HS-27A (cell line): ENCODE measurements around the gene EML4.
"Not testable (repeated sequence)": the region's sequence is repeated elsewhere in the genome, so short reads cannot be mapped to it uniquely, and the experiment has no call there.

Experiments used
- DNase-seq: peaks from one replicate; pipeline ENCODE4 v3.0.0-alpha.2; 2012; ENCODE audit warnings: low read depth, missing footprints

EML4 gene

DNA sequence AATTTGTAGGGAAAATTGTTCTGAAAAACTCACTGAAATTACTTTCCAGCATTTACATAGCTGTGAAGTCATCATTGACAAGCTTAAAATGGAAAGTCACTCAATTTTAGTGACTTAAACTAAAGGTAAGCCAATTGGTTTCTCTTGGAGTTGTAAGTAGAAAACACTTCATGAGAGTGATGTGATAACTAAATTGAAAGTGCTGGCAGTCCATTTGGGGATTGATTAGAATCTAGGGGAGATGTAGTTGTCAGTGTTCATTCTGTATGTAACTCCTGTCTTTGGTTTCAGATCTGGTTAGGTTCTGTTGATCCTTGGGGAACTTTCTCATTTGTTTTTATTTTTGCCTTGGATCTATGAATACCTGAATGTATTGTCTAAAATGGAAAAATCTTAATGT, 138.0 kb downstream of the EML4 start:
- DNase-seq = no peak

DNA sequence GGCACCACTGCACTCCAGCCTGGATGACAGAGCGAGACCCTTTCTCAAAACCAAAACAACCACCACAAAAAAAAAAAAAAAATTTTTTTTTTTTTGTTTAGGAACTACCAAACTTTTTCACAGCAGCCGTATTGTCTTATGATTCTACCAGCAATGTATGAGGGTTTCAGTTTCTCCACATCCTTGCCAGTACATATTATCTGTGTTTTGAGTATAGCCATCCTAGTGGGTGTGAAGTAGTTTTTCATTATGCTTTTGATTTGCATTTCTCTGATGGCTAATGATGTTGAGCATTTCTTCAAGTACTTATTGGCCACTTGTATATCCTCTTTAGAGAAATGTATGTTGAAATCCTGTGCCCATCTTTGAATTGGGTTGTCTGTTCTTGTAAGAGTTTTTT, 140.2 kb downstream of the EML4 start:
- no peak for DNase-seq

DNA sequence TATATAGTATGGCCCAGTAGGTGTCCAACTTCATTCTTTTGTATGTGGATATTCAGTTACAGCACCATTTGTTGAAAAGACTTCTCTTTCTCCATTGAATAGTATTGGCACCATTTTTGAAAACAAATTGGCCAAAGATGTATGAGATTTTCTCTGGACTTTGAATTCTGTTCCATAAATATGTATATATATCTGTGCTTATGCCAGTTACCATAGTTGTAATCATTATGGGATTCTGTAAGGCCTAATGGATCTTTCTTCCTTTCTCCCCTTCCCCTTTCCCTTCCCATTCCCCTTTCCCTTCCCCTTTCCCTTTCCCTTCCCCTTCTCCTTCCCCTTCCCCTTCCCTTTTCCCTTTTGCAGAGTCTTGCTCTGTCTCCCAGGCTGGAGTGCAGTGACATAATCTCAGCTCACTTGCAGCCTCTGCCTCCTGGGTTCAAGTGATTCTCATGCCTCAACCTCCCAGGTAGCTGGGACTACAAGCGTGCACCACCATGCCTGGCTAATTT, 140.9 kb downstream of the EML4 start:
- no peak for DNase-seq

DNA sequence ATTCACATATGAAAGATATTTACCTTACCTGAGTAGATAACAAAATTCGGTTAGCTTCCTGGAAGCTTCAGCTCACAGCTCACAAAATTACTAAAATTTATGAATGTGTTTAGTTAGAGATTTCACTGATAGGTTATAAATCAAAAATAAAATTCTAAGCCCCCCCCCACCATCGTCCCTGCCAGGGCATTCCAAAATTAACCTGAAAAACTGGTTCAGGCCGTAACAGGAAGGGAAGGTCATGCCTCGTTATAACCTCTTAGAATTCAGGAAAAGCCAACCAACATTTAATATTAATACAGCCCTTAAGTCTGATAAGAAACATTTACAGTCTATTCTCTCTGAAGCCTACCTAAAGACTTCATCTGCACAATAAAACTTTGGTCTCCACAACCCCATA, 143.0 kb downstream of the EML4 start:
- DNase-seq = no peak

DNA sequence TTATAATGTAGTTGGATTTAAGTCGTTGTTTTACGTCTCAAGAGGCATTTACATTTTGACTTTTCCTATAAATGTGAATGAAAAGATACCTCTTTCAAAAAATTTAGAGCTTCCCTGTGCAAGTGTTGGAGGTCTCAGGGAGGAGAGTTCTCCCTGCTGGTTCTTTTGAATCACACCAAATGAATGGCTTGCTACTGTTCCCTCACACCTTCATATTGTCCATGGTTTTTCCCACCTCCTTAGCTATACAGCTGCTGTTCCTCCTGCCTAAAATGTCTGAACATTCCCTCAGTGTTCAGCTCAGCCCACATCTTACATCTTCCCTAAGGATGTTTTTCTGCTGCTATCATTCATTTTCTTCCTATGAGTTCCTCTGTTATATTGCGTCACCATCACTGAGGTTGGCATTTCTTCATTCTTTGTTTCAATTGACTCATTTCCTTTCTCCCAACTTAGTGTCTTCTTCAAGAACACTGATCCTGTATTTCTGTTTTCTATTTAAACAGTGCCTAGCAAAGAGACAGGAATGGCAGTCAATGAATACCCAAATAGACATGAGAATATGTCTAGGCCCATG, 145.8 kb downstream of the EML4 start:
- peak; percentile 47 for DNase-seq

DNA sequence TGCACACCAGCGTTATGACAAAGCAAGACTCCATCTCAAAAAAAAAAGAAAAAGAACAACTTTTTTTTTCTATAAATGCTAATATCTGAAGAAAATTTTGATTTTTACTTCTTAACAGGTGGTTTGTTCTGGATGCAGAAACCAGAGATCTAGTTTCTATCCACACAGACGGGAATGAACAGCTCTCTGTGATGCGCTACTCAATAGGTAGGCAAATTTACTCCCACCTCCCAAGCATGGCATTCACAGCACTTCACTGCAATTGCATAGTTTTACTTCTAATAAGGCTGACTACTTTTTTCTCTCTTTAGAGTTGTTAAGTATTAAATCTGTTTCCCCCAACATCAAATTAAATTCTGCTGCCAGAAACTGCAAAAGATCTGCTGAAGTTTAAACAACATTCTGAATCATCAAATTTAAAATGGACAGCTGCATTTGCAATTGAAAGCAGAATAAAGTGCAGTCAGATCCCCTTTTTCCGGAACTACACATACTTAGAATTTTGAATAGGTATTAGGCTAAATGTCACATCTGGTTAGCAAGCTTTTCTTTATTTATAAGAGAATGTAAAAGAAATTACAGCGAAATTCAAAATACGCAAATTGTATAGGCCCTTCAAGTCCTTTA, 146.8 kb downstream of the EML4 start:
- DNase-seq = no peak

DNA sequence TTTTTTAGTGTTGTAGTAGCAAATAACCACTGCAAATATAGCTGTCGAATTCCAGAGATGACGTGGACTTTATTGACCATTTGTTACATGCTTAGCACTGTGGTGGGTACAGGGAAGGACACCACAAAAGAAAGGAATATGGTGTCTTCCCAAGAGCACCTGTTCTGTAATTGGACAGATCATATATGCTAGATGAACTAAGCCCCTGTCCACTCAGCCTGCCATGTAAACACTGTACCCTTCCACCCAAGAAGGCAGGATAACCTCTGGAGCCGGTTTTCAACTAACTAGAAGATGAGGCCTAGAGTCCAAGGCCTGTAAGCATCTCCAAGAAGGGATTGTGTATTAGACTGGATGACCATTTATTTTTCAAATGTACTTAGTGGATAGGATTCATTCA, 147.8 kb downstream of the EML4 start:
- DNase-seq = no peak

DNA sequence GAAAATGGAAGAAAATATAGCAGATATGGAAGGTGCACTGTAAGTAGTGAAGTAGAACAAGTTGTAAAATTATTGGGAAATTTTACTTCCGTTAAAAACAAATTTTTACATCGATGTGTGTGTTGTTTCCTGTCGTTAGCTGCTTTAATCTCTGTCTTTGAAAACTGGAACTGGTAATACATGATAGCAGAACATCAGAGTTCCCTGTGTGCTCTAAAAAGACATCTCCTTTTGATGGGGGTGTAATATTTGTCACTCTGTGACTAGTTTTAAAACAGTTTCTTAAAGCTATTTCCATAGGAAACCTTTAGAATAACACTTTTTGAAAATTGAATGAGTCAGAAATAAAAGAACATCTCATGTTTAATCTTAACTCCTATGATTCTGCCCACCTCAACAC, 148.3 kb downstream of the EML4 start:
- DNase-seq = no peak

DNA sequence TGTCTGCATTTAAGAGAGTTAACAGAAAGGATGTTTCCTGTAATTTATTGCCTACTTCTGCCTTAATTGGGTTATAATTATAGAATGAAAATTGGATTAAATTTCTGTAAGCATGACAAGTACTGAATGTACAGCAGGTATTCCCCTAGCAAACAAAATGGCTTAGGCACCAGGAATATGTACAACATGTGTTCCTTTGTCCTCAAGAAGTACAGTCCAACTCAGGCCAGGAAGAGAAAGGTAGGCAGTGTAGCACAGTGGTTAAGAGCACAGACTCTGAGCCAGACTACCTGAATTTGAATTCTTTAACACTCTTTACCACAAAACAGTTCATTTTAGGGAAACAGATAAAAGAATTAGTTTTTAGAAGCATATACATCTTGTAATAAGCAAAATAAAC, 148.8 kb downstream of the EML4 start:
- DNase-seq = no peak

DNA sequence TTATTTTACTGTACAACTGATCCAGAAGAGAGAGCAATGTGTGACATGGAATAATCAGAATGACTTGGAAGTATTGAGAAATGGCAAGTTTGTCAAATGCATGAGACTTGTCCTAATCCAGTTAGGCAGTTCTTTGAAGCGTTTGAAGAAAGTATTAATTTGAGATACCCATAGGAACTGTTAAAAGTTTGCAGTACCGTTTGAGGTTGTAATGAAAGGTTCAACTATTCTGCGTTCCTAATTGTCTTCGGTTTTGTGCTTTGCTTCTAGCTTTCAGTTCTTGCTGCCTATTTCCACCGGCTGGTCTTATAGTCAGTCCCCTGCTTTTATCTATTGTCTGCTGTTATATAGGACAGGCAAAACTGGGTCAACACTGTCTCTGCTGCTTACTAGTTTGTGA, 150.1 kb downstream of the EML4 start:
- DNase-seq = no peak

DNA sequence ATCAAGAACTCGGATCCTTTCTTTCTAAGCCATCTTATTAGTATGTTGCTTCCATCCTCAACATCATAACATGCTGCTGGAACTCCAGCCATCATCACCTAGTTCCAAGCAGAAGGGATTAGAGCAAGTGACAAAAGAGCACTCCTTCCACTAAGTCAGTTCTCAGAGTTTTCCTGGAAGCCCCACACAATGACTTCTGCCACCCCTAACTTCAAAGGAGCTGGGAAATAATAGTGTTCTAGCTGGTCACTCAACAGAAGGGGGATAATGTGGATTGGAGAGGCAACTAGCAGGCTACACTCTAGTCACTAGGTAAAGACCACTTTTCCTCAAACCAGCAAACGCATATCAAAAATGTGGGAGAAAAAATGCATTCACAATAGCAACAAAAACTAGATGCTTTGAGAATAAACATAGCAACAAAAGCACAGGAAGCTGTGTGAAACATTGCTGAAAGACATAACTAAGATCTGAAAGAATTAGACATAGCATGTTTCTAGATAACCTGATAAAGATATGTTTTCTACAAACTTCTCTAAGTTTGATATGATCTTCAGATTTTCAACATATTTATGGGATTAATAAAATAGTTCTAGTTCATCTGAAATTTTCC, 152.4 kb downstream of the EML4 start:
- DNase-seq = no peak

DNA sequence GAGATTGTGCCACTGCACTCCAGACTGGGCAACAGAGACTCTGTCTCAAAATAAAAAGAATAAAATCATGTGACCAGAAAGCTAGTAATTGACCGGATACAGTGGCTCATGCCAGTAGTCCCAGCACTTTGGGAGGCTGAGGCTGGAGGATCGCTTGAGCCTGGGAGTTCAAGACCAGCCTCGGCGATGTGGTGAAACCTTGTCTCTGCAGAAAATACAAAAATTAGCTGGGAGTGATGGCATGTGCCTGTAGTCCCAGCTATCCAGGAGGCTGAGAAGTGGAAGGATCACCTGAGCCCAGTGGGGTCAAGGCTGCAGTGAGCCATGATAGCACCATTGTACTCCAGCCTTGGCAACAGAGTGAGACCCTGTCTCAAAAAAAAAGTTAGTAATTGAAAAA, 155.1 kb downstream of the EML4 start:
- no peak for DNase-seq

DNA sequence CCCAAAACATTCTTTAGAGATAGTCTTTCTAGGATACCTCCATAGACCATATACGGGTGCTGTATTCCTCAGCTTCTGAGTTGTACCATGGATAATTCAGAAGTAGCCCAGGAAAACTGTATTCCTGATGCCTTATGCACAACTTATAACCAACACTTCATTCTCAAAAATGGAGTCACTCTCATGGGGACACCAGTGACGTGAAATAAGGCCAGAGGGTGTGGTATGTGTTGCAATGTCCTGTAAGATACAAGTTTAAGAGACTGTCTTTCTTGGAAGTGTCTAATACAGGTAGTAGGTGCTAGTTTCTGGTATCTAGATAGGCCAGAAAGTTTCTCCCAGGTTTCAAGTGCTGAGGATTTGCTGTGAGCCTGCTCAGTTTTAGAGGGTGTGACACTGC, 155.8 kb downstream of the EML4 start:
- no peak for DNase-seq

DNA sequence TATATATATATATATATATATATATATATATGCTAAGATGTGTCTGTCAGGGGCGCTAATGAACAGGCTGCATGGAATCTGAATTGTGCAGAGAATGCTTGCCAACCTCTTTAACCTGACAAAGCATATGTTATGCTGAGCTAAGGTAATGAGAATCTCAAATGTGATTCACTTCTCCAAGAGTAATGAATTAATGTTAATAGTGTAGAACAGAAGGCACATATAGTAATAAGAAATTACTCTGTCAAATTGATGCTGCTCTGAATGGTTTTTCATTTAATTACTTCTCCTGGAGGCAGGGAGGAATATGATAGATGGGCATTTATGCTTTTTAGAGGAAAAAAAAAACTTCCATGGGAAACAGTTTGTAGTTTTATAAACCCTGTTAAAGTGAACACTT, 156.5 kb downstream of the EML4 start:
- DNase-seq = no peak

DNA sequence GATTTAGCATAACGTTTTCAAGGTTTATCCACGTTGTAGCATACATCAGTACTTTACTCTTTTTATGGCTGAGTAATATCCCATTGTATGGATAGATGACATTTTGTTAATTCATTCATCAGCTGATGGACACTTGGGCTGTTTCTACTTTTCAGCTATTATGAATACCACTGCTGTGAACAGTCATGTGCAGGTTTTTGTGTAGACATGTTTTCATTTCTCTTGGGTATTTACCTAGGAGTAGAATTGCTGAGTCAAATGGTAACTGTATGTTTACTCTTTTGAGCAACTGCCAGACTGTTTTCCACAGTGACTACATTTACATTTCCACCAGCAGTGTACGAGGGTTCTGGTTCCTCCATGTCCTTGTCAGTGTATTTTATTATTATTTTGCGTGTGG, 158.0 kb downstream of the EML4 start:
- no peak for DNase-seq

DNA sequence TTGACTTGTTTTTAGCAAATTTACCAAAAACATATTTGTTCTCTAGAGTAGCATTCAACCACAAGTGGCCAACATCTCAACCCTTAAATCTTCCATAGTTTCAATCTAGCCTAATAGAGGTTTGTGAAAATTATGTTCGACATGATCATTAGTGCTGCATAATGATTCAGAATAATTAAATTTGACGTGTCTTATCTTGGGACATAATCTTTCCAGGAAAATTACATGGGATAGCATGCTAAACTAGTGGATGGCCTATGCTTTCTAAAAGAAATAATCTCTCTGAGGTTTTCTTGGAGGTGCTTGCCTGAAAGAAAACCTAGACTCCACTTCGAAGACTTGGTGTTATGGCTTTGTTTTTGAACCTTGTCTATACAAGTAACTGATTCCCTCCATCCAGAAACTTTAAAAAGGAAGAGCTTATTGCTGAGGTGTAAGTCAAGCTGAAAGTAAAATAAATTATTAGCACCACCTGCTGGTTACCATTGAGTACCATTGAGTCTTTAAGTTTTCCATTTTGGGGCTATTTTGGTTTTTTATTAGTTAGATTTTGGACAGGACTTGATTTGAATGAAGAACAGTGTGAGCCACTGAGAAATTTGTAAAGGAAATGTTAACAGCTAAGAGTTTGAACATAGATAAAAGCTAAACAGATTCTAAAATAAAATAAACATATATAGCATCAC, 159.1 kb downstream of the EML4 start:
- no peak for DNase-seq

DNA sequence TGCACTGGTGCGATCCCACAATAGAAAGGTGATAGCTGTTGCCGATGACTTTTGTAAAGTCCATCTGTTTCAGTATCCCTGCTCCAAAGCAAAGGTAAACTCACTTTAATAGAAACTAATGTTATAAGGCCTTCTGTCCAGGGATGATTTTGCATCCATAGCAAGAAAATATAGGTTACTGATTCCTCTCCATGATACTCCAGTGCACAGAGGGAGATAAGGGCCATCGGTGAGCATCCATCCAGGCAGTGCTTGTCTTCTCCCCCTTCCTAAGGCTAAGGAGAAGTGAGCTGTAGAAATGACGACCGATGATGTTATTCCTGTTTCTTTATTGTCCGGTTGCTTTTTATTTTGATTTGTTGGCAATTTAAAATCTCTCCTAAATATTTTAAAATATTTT, 159.8 kb downstream of the EML4 start:
- no peak for DNase-seq

DNA sequence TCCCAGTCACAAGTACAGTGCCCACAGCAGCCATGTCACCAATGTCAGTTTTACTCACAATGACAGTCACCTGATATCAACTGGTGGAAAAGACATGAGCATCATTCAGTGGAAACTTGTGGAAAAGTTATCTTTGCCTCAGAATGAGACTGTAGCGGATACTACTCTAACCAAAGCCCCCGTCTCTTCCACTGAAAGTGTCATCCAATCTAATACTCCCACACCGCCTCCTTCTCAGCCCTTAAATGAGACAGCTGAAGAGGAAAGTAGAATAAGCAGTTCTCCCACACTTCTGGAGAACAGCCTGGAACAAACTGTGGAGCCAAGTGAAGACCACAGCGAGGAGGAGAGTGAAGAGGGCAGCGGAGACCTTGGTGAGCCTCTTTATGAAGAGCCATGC, 160.6 kb downstream of the EML4 start:
- no peak for DNase-seq

DNA sequence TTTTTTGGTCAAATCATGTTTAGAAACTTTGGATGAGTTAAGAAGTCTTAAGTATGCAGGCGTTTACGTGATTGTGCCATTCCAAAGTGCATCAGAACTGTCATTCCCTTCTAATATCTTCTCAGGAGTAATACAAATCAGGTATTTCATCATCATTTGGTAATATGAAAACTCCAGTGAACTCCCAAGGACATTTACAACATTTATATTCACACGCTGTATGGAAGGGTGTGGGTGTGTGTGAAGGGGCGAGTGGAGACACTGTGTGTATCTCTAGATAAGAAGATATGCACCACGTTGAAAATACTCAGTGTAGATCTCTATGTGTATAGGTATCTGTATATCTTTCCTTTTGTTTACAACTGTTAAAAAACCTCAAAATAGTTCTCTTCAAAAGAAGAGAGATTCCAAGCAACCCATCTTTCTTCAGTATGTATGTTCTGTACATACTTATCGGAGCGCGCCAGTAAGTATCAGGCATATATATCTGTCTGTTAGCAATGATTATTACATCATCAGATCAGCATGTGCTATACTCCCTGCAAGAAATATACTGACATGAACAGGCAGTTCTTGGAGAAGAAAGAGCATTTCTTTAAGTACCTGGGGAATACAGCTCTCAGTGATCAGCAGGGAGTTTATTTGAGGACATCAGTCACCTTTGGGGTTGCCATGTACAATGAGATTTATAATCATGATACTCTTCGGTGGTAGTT, 162.6 kb downstream of the EML4 start:
- DNase-seq = no peak

DNA sequence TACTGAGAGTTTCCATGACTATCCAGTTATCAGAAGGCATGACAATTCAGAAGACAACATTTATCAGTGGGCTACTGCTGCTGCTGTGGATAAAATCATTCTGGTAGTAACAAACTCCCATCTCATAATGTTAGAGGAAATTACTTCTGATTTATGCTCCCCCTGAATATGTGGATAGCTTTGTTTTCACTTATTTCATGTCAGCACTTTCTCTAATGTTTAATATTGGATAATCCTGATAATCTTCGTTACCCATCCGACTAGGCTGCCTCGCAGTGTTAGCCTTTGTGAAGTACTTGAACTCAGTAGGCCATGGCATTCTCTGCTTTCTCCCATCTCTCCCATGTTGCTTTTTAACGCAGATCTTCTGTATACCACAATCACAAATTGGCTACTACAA, 163.4 kb downstream of the EML4 start:
- DNase-seq = no peak

DNA sequence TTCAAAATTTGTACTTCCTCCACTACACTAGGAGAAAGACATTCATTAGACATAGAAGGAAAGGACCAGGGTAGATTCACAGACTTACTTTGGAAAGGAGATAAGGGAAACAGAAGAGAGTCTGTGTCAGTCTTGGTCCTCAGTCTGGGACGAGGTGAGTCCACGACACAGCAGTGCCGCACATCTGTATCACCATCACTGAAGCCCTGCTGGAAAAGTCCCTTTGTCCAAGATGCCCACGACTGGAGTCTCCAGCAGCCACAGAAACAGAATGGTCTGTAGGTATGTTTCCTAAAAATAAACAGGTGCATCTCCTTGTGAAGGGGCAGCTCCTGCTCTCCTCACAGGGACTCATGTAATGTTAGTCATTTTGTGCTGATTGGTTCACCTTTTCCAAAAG, 164.4 kb downstream of the EML4 start:
- no peak for DNase-seq

DNA sequence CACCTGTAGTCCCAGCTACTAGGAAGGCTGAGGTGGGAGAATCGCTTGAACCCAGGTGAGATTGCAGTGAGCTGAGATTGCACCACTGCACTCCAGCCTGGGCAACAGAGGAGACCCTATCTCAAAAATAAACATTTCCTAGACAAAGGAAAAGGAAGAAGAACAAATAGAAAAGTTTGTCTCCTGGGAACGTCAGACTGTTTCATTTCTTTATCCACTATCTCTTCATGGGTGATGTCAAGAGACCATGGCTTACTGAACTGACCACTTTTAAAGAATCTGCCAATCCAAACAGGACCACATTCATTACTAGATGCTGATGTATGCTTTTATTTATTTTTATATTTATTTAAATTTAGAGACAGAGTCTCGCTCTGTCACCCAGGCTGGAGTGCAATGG, 165.1 kb downstream of the EML4 start:
- DNase-seq = no peak

DNA sequence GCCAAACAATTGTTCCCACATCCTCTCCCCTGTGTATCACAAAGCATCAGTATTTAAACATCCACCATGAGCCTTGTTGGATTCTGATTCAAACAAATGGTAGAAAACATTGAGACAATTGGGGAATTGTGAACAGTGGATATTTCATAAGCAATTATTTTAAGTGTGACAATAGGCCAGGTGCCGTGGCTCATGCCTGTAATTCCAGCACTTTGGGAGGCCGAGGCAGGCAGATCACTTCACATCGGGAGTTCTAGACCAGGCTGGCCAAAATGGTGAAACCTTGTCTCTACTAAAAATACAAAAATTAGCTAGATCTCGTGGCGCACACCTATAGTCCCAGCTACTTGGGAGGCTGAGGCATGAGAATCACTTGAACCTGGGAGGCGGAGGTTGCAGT, 165.7 kb downstream of the EML4 start:
- DNase-seq = not testable (repeated sequence)
